Right lobe of liver (tissue), 4 donors: Measurements from ENCODE around the gene PPFIBP1.
"Not testable (repeated sequence)": the region's sequence is repeated elsewhere in the genome, so short reads cannot be mapped to it uniquely, and the experiment has no call there.

ENCODE experiments used
- CTCF ChIP-seq, 4 donors: fragments of 200-600 bp in 3 of 4; fragments of 450-650 bp in 1 of 4; IDR thresholded peaks; one replicate each; pipeline versions ENCODE4 v1.5.1 to v1.8.0; 2016 to 2022; ENCODE audit warnings: antibody characterized with exemption in 4 of 4, mild to moderate bottlenecking in 2 of 4
- POLR2A ChIP-seq: fragments of 450-650 bp; IDR thresholded peaks from one replicate; pipeline ENCODE4 v1.6.1; 2017; ENCODE audit warnings: antibody characterized with exemption, mild to moderate bottlenecking
- donor health status: DM: no; HTN: no; CAD: no.
- donor health status: DM: no; HTN: no; CAD: no.
- donor health status: DM: no; HTN: yes; CAD: no.

- TF ChIP-seq POLR2A; CTCF (IDR thresholded peaks at IDR 0.05): not testable (repeated sequence)
Observed at GRCh38 chr12:27636569-27636968, 112.6 kb downstream of the PPFIBP1 start.
